GM12865 (cell line): Measurements from ENCODE around the gene MED26.

Experiments
- DNase-seq: peaks from one replicate; pipeline ENCODE4 v3.0.0; 2010; ENCODE audit warnings: low read depth
- H3K4me3 ChIP-seq: 2 replicates; pipeline ENCODE4 v1.5.1; 2011; ENCODE audit warnings: mild to moderate bottlenecking, low read depth, low read length, control low read depth
- CTCF ChIP-seq: IDR thresholded peaks from 2 replicates; pipeline ENCODE4 v1.5.1; 2011; ENCODE audit warnings: low read length, control low read depth, low read depth, inconsistent platforms; ENCODE audit not compliant: insufficient read depth; ENCODE audit errors: missing control alignments

Gene MED26

GRCh38 chr19:16586991-16587832, 40.8 kb downstream of the MED26 start:
- DNase-seq = peak; percentile 89
- TF ChIP-seq CTCF = no peak
- H3K4me3 ChIP-seq = peak overlapping the region; percentile 93

- H3K4me3 ChIP-seq = peak overlapping the region; percentile 93
- no peak for TF ChIP-seq CTCF
- no peak for DNase-seq
These were observed 41.5 kb downstream of the MED26 start for GRCh38 chr19:16586477-16586871.

DNA sequence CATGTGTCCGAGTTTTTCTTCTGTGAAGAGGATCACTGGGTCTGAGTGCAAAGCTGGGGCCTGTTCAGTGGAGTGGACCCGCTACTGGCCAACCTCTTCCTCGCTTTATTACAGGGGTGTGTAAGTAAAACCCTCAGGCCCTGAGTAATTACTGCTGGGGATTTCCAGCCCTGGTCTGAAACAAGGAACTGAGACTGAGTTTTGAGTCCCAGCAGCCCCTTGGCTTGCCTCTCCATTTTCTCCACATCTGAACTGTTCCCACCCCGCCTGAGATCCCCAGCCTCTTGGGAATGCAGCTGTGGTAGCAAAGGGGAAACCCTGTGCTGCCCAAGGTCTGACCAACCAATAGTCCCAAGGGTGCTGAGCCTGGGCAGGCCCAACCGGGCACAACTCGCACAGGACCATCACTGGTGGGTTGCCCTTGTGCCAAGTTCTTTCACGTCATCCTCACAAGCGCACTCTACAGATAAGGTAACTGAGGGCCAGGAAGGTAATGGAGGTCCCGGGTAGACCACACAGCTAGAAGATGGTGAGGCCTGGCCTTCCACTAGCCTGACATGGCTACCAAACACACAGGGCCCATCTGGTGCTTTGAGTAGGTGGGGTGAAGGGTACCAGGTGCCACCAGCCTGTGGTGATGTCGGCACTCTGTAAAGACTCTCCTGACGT, 42.1 kb downstream of the MED26 start:
- H3K4me3 ChIP-seq = peak overlapping the region; percentile 93
- peak; percentile 95 for DNase-seq
- TF ChIP-seq CTCF = no peak

- TF ChIP-seq CTCF = no peak
These were observed 42.8 kb downstream of the MED26 start for GRCh38 chr19:16585094-16585801.

GRCh38 chr19:16584248-16585093, 43.5 kb downstream of the MED26 start:
- DNase-seq = peak; percentile 98
- peak overlapping the region; percentile 93 for H3K4me3 ChIP-seq

More at GRCh38 chr19:16585094-16585801, 42.8 kb downstream of the MED26 start:
- H3K4me3 ChIP-seq = peak overlapping the region; percentile 93
- no peak for DNase-seq

More at GRCh38 chr19:16584248-16585093, 43.5 kb downstream of the MED26 start:
- TF ChIP-seq CTCF = no peak
